GM18951 (cell line): ENCODE measurements around the gene NEDD4L.
"Not testable (repeated sequence)": the region's sequence is repeated elsewhere in the genome, so short reads cannot be mapped to it uniquely, and the experiment has no call there.

ENCODE experiments used
- POLR2A ChIP-seq: IDR thresholded peaks from 4 replicates; pipeline ENCODE4 v1.6.1; 2011; ENCODE audit warnings: mild to moderate bottlenecking; ENCODE audit not compliant: insufficient read length, insufficient read depth; ENCODE audit errors: extremely low read depth
- in situ Hi-C: fragments of 300-500 bp; cut with MboI; formaldehyde crosslinking; loops from one replicate; pipeline ENCODE4 v1.12.0; 2022; ENCODE audit warnings: low sequenced_read_pairs, mixed read lengths, inconsistent platforms; ENCODE audit not compliant: unreplicated experiment

NEDD4L gene

GRCh38 chr18:58043491-58044369 is at the start of gene NEDD4L:
NEDD4L (plus strand) TSS chr18:58044226; CDS start chr18:58044661, 435 bp downstream.
- in situ Hi-C loops: loop anchor here (10.0 kb wide), 1 partner anchor 81 kb away; no protein-coding TSS in a partner anchor
- TF ChIP-seq POLR2A: no peak

GRCh38 chr18:57995331-57995730 is 48.7 kb upstream of the NEDD4L start:
- no peak for TF ChIP-seq POLR2A
- in situ Hi-C loops: no loop called here

- in situ Hi-C loops: not testable (repeated sequence)
Observed at GRCh38 chr18:57996894-57997293, 47.1 kb upstream of the NEDD4L start.

- no peak for TF ChIP-seq POLR2A
Observed at GRCh38 chr18:57997820-57998219, 46.2 kb upstream of the NEDD4L start.

GRCh38 chr18:57998461-57998860 is 45.6 kb upstream of the NEDD4L start:
- in situ Hi-C loops: no loop called here
- no peak for TF ChIP-seq POLR2A

More at GRCh38 chr18:57997820-57998219, 46.2 kb upstream of the NEDD4L start:
- in situ Hi-C loops: no loop called here

- in situ Hi-C loops: no loop called here
- no peak for TF ChIP-seq POLR2A
Observed at GRCh38 chr18:58004317-58004716, 39.7 kb upstream of the NEDD4L start.

GRCh38 chr18:58005011-58005410 is 39.0 kb upstream of the NEDD4L start:
- no peak for TF ChIP-seq POLR2A
- in situ Hi-C loops: no loop called here

GRCh38 chr18:58005885-58006523 is 38.0 kb upstream of the NEDD4L start:
- in situ Hi-C loops: no loop called here
- no peak for TF ChIP-seq POLR2A

- no peak for TF ChIP-seq POLR2A
- in situ Hi-C loops: no loop called here
Observed at GRCh38 chr18:58009166-58009565, 34.9 kb upstream of the NEDD4L start.

GRCh38 chr18:58010265-58010664 is 33.8 kb upstream of the NEDD4L start:
- no peak for TF ChIP-seq POLR2A
- in situ Hi-C loops: no loop called here

GRCh38 chr18:58012356-58012755 is 31.7 kb upstream of the NEDD4L start:
- in situ Hi-C loops: no loop called here
- no peak for TF ChIP-seq POLR2A

- TF ChIP-seq POLR2A: no peak
- in situ Hi-C loops: no loop called here
Observed at GRCh38 chr18:58013241-58014211, 30.5 kb upstream of the NEDD4L start.
